ENCODE results near the gene TP53BP1.

The TP53BP1 gene

GRCh38 chr15:43420876-43421275, 72.1 kb downstream of the TP53BP1 start:
- no peak overlapping the region for H3K4me3 ChIP-seq (ENCODE audit: low read depth, low read length, poor library complexity, severe bottlenecking)
- H3K9me2 ChIP-seq (ENCODE audit: low read depth, low read length), result no peaks in the 10 kb centered on the region
- no peaks in the 10 kb centered on the region for H3K9me3 ChIP-seq (ENCODE audit: low read length)
- no peak overlapping the region for H2AFZ ChIP-seq (ENCODE audit: low read length)
- no peaks in the 10 kb centered on the region for H3F3A ChIP-seq (ENCODE audit: insufficient read depth, low read length)
- no peaks in the 10 kb centered on the region for H3K27me3 ChIP-seq (ENCODE audit: insufficient read depth, low read length)
- H3K4me1 ChIP-seq (ENCODE audit: insufficient read depth, low read length, severe bottlenecking), result no peaks in the 10 kb centered on the region
- no peak overlapping the region for H3K9ac ChIP-seq (ENCODE audit: low read length)
- no peaks in the 10 kb centered on the region for H3K79me2 ChIP-seq (ENCODE audit: insufficient read depth, low read length)
- no peak overlapping the region for H3K27ac ChIP-seq (ENCODE audit: low read depth, low read length, poor library complexity, severe bottlenecking)
- peaks cover 58% of the 10 kb centered on the region for H3K36me3 ChIP-seq (ENCODE audit: insufficient read depth, low read length)
- no peak overlapping the region for H3K4me2 ChIP-seq (ENCODE audit: low read length)
- H4K20me1 ChIP-seq (ENCODE audit: insufficient read depth, low read length), result no peaks in the 10 kb centered on the region
- TF ChIP-seq CTCF (IDR thresholded peaks at IDR 0.05; ENCODE audit: low read length) (no peak), EZH2 (IDR thresholded peaks at IDR 0.05; ENCODE audit: borderline replicate concordance, low read length) (no peak)

GRCh38 chr15:43420435-43420834, 72.5 kb downstream of the TP53BP1 start:
- Histone ChIP-seq H4K20me1 (ENCODE audit: insufficient read depth, low read length) (no peaks in the 10 kb centered on the region), H3K9me3 (ENCODE audit: low read length) (no peaks in the 10 kb centered on the region), H3K27me3 (ENCODE audit: insufficient read depth, low read length) (no peaks in the 10 kb centered on the region), H3K27ac (ENCODE audit: low read depth, low read length, poor library complexity, severe bottlenecking) (no peak overlapping the region), H3K4me3 (ENCODE audit: low read depth, low read length, poor library complexity, severe bottlenecking) (no peak overlapping the region), H3K9ac (ENCODE audit: low read length) (no peak overlapping the region), H3K36me3 (ENCODE audit: insufficient read depth, low read length) (peaks cover 62% of the 10 kb centered on the region), H3K4me1 (ENCODE audit: insufficient read depth, low read length, severe bottlenecking) (no peaks in the 10 kb centered on the region), H2AFZ (ENCODE audit: low read length) (no peak overlapping the region), H3K79me2 (ENCODE audit: insufficient read depth, low read length) (no peaks in the 10 kb centered on the region), H3K9me2 (ENCODE audit: low read depth, low read length) (no peaks in the 10 kb centered on the region), H3K4me2 (ENCODE audit: low read length) (no peak overlapping the region), H3F3A (ENCODE audit: insufficient read depth, low read length) (no peaks in the 10 kb centered on the region)
- TF ChIP-seq CTCF (IDR thresholded peaks at IDR 0.05; ENCODE audit: low read length), result no peak
- no peak for TF ChIP-seq EZH2 (IDR thresholded peaks at IDR 0.05; ENCODE audit: borderline replicate concordance, low read length)

GRCh38 chr15:43414196-43414595, 78.8 kb downstream of the TP53BP1 start:
- Histone ChIP-seq H3K9me2 (ENCODE audit: low read depth, low read length) (no peaks in the 10 kb centered on the region), H3K9me3 (ENCODE audit: low read length) (no peaks in the 10 kb centered on the region), H3K9ac (ENCODE audit: low read length) (no peak overlapping the region), H3K4me1 (ENCODE audit: insufficient read depth, low read length, severe bottlenecking) (no peaks in the 10 kb centered on the region), H3K4me2 (ENCODE audit: low read length) (no peak overlapping the region), H3K27me3 (ENCODE audit: insufficient read depth, low read length) (no peaks in the 10 kb centered on the region), H3K27ac (ENCODE audit: low read depth, low read length, poor library complexity, severe bottlenecking) (no peak overlapping the region), H3F3A (ENCODE audit: insufficient read depth, low read length) (no peaks in the 10 kb centered on the region), H2AFZ (ENCODE audit: low read length) (no peak overlapping the region), H4K20me1 (ENCODE audit: insufficient read depth, low read length) (no peaks in the 10 kb centered on the region), H3K4me3 (ENCODE audit: low read depth, low read length, poor library complexity, severe bottlenecking) (no peak overlapping the region), H3K36me3 (ENCODE audit: insufficient read depth, low read length) (peaks cover 70% of the 10 kb centered on the region), H3K79me2 (ENCODE audit: insufficient read depth, low read length) (no peaks in the 10 kb centered on the region)
- TF ChIP-seq EZH2 (IDR thresholded peaks at IDR 0.05; ENCODE audit: borderline replicate concordance, low read length), result no peak
- no peak for TF ChIP-seq CTCF (IDR thresholded peaks at IDR 0.05; ENCODE audit: low read length)

All from OCI-LY1 (cell line).